Measurements from ENCODE around the gene MXRA8.

MXRA8 gene

GRCh38 chr1:1306661-1307260, 51.6 kb downstream of the MXRA8 start:
- Histone ChIP-seq H3K9me3 (ENCODE audit: control insufficient read depth in 1 of 2, low read length in 2 of 2) (no peaks in the 10 kb centered on the region), H3K4me3 (ENCODE audit: low read depth in 1 of 2, low read length in 2 of 2) (peak overlapping the region; percentile 62 to 90), H3K36me3 (ENCODE audit: control insufficient read depth in 1 of 2, insufficient read depth in 2 of 2, low read length in 2 of 2) (peaks cover 9% of the 10 kb centered on the region in 2 donors), H3K4me1 (ENCODE audit: control insufficient read depth in 1 of 2, insufficient read depth in 2 of 2, low read length in 2 of 2) (peaks cover 16 to 49% of the 10 kb centered on the region in 2 donors), H3K27ac (ENCODE audit: low read length) (no peak overlapping the region), H3K27me3 (ENCODE audit: low read depth, low read length) (no peaks in the 10 kb centered on the region)

GRCh38 chr1:1306070-1306660, 52.2 kb downstream of the MXRA8 start:
- Histone ChIP-seq H3K9me3 (ENCODE audit: control insufficient read depth in 1 of 2, low read length in 2 of 2) (no peaks in the 10 kb centered on the region), H3K27me3 (ENCODE audit: low read depth, low read length) (no peaks in the 10 kb centered on the region), H3K27ac (ENCODE audit: low read length) (no peak overlapping the region), H3K4me1 (ENCODE audit: control insufficient read depth in 1 of 2, insufficient read depth in 2 of 2, low read length in 2 of 2) (peaks cover 16 to 49% of the 10 kb centered on the region in 2 donors), H3K36me3 (ENCODE audit: control insufficient read depth in 1 of 2, insufficient read depth in 2 of 2, low read length in 2 of 2) (peaks cover 3% of the 10 kb centered on the region in 2 donors), H3K4me3 (ENCODE audit: low read depth in 1 of 2, low read length in 2 of 2) (peak overlapping the region; percentile 62 to 90)

- peak overlapping the region; percentile 60 for H3K27ac ChIP-seq (ENCODE audit: low read length)
- H3K9me3 ChIP-seq (ENCODE audit: control insufficient read depth in 1 of 2, low read length in 2 of 2), result no peaks in the 10 kb centered on the region
These were observed 52.9 kb downstream of the MXRA8 start for GRCh38 chr1:1305300-1306069.

GRCh38 chr1:1304331-1305299, 53.7 kb downstream of the MXRA8 start:
- Histone ChIP-seq H3K36me3 (ENCODE audit: control insufficient read depth in 1 of 2, insufficient read depth in 2 of 2, low read length in 2 of 2) (no peaks in the 10 kb centered on the region), H3K27me3 (ENCODE audit: low read depth, low read length) (no peaks in the 10 kb centered on the region), H3K4me1 (ENCODE audit: control insufficient read depth in 1 of 2, insufficient read depth in 2 of 2, low read length in 2 of 2) (peaks cover 16 to 47% of the 10 kb centered on the region in 2 donors), H3K27ac (ENCODE audit: low read length) (peak overlapping the region; percentile 60), H3K4me3 (ENCODE audit: low read depth in 1 of 2, low read length in 2 of 2) (peak overlapping the region; percentile 52 to 90), H3K9me3 (ENCODE audit: control insufficient read depth in 1 of 2, low read length in 2 of 2) (no peaks in the 10 kb centered on the region)

More at GRCh38 chr1:1305300-1306069, 52.9 kb downstream of the MXRA8 start:
- Histone ChIP-seq H3K36me3 (ENCODE audit: control insufficient read depth in 1 of 2, insufficient read depth in 2 of 2, low read length in 2 of 2) (no peaks in the 10 kb centered on the region), H3K4me3 (ENCODE audit: low read depth in 1 of 2, low read length in 2 of 2) (peak overlapping the region; percentile 62 to 90), H3K4me1 (ENCODE audit: control insufficient read depth in 1 of 2, insufficient read depth in 2 of 2, low read length in 2 of 2) (peaks cover 16 to 49% of the 10 kb centered on the region in 2 donors), H3K27me3 (ENCODE audit: low read depth, low read length) (no peaks in the 10 kb centered on the region)

GRCh38 chr1:1303736-1304135, 54.6 kb downstream of the MXRA8 start:
- Histone ChIP-seq H3K27ac (ENCODE audit: low read length) (no peak overlapping the region), H3K4me1 (ENCODE audit: control insufficient read depth in 1 of 2, insufficient read depth in 2 of 2, low read length in 2 of 2) (peaks cover 16 to 43% of the 10 kb centered on the region in 2 donors), H3K27me3 (ENCODE audit: low read depth, low read length) (no peaks in the 10 kb centered on the region), H3K4me3 (ENCODE audit: low read depth in 1 of 2, low read length in 2 of 2) (peak overlapping the region in 1 of 2 donors; percentile 90), H3K36me3 (ENCODE audit: control insufficient read depth in 1 of 2, insufficient read depth in 2 of 2, low read length in 2 of 2) (no peaks in the 10 kb centered on the region), H3K9me3 (ENCODE audit: control insufficient read depth in 1 of 2, low read length in 2 of 2) (no peaks in the 10 kb centered on the region)

GRCh38 chr1:1302951-1303509, 55.3 kb downstream of the MXRA8 start:
- Histone ChIP-seq H3K27me3 (ENCODE audit: low read depth, low read length) (no peaks in the 10 kb centered on the region), H3K27ac (ENCODE audit: low read length) (no peak overlapping the region), H3K36me3 (ENCODE audit: control insufficient read depth in 1 of 2, insufficient read depth in 2 of 2, low read length in 2 of 2) (peaks cover 0 to 1% of the 10 kb centered on the region in 2 donors), H3K4me3 (ENCODE audit: low read depth in 1 of 2, low read length in 2 of 2) (no peak overlapping the region), H3K4me1 (ENCODE audit: control insufficient read depth in 1 of 2, insufficient read depth in 2 of 2, low read length in 2 of 2) (peaks cover 16 to 44% of the 10 kb centered on the region in 2 donors), H3K9me3 (ENCODE audit: control insufficient read depth in 1 of 2, low read length in 2 of 2) (no peaks in the 10 kb centered on the region)
